ENCODE data around the gene NME9.

Gene NME9

DNA sequence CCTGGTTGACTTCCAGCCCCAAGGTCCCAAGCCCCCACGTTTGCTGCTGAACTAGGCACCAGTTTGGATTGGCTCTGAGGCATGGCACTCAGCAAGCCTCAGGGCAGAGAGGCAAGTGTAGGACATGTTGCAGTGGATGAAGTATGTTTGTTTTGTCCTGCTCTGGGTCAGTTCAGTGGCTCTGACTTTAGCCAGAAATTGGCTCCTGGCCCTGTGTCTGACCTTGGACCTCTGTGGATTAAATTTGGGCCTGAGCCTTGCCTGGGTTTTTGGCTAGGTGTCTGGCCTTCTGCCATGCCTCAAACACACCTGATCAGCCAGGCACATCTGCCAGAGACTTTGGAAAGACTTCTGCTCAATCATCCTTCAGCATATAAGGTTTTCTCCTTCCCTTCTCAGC is 15.1 kb upstream of the NME9 start:
- no peak overlapping the region for H3K4me3 ChIP-seq (ENCODE audit: low read length)
- no peak for DNase-seq (ENCODE audit: low read depth, low spot score)

GRCh38 chr3:138340511-138340910 is 10.9 kb upstream of the NME9 start:
- no peak for DNase-seq (ENCODE audit: low read depth, low spot score)
- no peak overlapping the region for H3K4me3 ChIP-seq (ENCODE audit: low read length)

GRCh38 chr3:138338811-138339210 is 9.2 kb upstream of the NME9 start:
- DNase-seq (ENCODE audit: low read depth, low spot score), result no peak
- H3K4me3 ChIP-seq (ENCODE audit: low read length), result no peak overlapping the region

GRCh38 chr3:138338244-138338643 is 8.6 kb upstream of the NME9 start:
- H3K4me3 ChIP-seq (ENCODE audit: low read length), result no peak overlapping the region
- no peak for DNase-seq (ENCODE audit: low read depth, low spot score)

- DNase-seq (ENCODE audit: low read depth, low spot score), result no peak
- no peak overlapping the region for H3K4me3 ChIP-seq (ENCODE audit: low read length)
These were observed 6.9 kb upstream of the NME9 start for GRCh38 chr3:138336454-138336999.

GRCh38 chr3:138334608-138335007 is 5.0 kb upstream of the NME9 start:
- no peak for DNase-seq (ENCODE audit: low read depth, low spot score)
- H3K4me3 ChIP-seq (ENCODE audit: low read length), result no peak overlapping the region

DNA sequence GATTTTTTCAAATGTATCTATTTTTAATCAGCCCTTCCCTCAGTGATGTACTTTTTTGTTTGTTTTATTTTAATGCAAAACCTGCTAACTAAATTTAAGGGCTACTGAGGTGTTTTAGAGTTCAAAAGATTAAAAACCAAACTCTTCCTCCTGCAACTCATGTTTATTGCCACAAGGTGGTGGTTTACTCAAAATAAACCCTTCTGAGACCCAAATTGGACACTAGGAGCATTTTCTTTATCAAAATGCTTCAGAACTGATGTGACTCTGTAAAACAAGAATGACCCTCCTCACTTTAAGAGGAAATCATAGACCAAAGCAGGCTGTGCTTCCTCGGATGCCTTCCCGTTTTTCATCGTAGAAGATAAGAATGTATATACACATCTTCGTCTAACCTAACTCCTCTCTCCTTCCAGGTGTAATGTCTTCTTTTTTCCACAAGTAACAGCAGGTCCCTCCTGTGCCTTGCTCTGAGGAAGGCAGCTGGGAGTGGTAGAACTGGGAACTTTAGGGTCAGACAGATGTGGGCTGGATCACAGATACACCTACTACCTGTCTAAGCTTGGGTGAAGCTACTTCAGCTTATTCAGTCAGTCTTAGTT is 2.9 kb upstream of the NME9 start:
- DNase-seq (ENCODE audit: low read depth, low spot score), result peak; percentile 29
- no peak overlapping the region for H3K4me3 ChIP-seq (ENCODE audit: low read length)

GRCh38 chr3:138331143-138331894 is 1.7 kb upstream of the NME9 start:
- H3K4me3 ChIP-seq (ENCODE audit: low read length), result no peak overlapping the region
- DNase-seq (ENCODE audit: low read depth, low spot score), result no peak

DNA sequence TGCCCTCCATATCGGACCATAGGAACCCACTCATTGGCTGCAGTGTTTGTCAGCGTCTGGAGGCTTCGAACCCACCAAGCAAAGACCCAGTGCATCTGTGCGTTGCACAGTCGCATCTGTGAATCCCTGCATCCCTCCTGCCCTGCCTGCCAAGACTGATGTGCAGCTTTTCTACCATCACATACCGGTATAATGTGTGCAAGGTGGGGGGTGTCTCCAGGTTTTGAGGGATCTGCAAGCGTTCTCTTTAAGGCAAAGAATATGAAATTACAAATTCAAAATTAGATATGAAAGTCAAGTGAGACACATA is 288 bp upstream of the NME9 start:
- H3K4me3 ChIP-seq (ENCODE audit: low read length), result peak overlapping the region; percentile 66
- DNase-seq (ENCODE audit: low read depth, low spot score), result no peak

DNA sequence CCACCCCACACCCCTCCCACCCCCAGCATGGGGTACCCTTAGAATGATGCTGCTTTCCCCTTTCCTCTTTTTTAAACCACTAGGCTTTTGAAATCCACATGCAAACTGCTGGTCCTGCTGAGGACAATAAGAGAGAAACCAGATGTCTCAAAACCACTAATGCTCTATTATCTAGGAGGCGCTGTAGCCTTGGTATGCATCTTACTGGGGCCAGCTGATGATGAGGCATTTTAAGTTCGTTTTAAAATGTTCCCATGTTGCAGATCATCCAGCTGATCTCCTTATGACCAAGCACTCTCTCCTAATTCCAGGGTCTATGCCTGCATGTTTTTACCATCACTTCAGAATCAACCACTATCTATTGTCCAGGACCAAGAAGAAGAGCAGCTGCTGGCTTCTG is 1.3 kb downstream of the NME9 start:
- no peak for DNase-seq (ENCODE audit: low read depth, low spot score)
- H3K4me3 ChIP-seq (ENCODE audit: low read length), result no peak overlapping the region

- DNase-seq (ENCODE audit: low read depth, low spot score), result no peak
- no peak overlapping the region for H3K4me3 ChIP-seq (ENCODE audit: low read length)
These were observed 1.8 kb downstream of the NME9 start for GRCh38 chr3:138327831-138328230.

GRCh38 chr3:138326866-138327595 is 2.6 kb downstream of the NME9 start:
- DNase-seq (ENCODE audit: low read depth, low spot score), result no peak

GRCh38 chr3:138325990-138326389 is 3.7 kb downstream of the NME9 start:
- DNase-seq (ENCODE audit: low read depth, low spot score), result no peak
- no peak overlapping the region for H3K4me3 ChIP-seq (ENCODE audit: low read length)

More at GRCh38 chr3:138326866-138327595, 2.6 kb downstream of the NME9 start:
- no peak overlapping the region for H3K4me3 ChIP-seq (ENCODE audit: low read length)

DNA sequence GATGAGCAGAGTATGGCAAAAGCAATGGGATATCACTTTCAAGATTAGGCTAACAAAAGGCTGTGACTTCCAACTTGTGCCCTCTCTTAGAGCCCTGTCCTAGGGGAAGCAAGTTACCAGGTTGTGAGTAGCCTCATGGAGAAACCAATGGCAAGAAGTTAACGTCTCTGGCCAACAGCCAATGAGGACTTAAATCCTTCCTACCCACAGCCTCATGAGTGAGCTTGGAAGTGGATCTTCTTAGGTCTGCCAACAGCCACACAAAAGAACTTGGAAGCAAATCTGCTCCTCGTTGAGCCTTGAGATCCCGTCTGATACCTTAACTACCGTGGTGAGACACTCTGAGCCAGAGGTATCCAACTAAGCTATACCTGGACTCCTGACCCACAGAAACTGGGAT is 5.7 kb downstream of the NME9 start:
- DNase-seq (ENCODE audit: low read depth, low spot score), result no peak
- H3K4me3 ChIP-seq (ENCODE audit: low read length), result no peak overlapping the region

GRCh38 chr3:138317687-138318086 is 12.0 kb downstream of the NME9 start:
- DNase-seq (ENCODE audit: low read depth, low spot score), result no peak
- no peak overlapping the region for H3K4me3 ChIP-seq (ENCODE audit: low read length)

GRCh38 chr3:138314751-138315150 is 14.9 kb downstream of the NME9 start:
- no peak overlapping the region for H3K4me3 ChIP-seq (ENCODE audit: low read length)
- no peak for DNase-seq (ENCODE audit: low read depth, low spot score)

GRCh38 chr3:138310494-138310893 is 19.2 kb downstream of the NME9 start:
- no peak for DNase-seq (ENCODE audit: low read depth, low spot score)
- H3K4me3 ChIP-seq (ENCODE audit: low read length), result no peak overlapping the region

- no peak for DNase-seq (ENCODE audit: low read depth, low spot score)
- H3K4me3 ChIP-seq (ENCODE audit: low read length), result no peak overlapping the region
These were observed 20.9 kb downstream of the NME9 start for GRCh38 chr3:138308783-138309182.

- no peak for DNase-seq (ENCODE audit: low read depth, low spot score)
- no peak overlapping the region for H3K4me3 ChIP-seq (ENCODE audit: low read length)
These were observed 21.8 kb downstream of the NME9 start for GRCh38 chr3:138307899-138308298.

DNA sequence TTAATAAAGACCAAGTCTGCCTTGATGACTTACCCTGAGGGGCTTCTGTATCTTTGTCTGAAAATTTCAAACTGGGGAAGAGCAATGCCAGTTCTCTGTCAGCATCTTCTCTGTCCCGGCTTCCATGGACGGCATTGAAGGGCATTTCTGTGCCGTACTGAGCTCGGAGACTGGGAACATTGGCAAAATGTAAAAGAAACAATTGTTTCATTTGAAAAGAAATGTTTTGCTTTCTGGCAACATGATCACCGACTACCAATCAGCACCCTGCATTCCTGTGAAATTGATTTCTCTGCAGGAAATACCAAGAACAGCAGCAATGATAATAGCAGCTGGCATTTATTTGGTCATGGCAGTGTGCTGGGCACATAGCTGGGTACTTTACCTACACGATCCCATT is 26.2 kb downstream of the NME9 start:
- no peak overlapping the region for H3K4me3 ChIP-seq (ENCODE audit: low read length)
- no peak for DNase-seq (ENCODE audit: low read depth, low spot score)

Data from Jurkat, Clone E6-1 (cell line).